Measurements from ENCODE around the gene CIC. TPM values are rescaled to one million over a fixed set of nuclear protein-coding genes. Genes with fewer than 3 reads are reported as not detected.
A peak's percentile ranks its signal among the peaks of the same experiment; 100 is the strongest.
"Not testable (repeated sequence)": the region's sequence is repeated elsewhere in the genome, so short reads cannot be mapped to it uniquely, and the experiment has no call there.

The CIC gene
- total RNA-seq, 1 experiment from 2014 or later, result 25.0 TPM

DNA sequence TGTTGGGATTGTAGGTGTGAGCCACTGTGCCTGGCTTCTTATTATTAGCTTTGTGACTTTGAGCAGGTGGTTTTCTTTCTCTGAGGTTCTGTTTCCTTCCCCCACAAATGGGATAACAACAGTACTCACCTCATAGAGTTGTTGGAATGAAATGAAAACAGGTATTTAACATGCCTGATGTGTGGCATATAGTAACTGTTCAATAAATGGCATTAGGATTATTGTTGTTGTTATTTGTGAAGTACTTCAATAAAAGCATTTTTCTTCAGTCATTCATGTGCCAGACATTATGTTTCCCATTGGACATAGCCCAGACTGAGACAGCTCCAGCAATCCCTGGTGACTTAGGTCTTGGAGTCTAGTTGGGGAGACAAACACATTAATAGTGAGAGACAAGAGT, 57.9 kb downstream of the CIC start:
- no peak overlapping the region; the same call in 1 of the 2 replicates for H3K27ac ChIP-seq (ENCODE audit: low read length)
- H3K9me2 ChIP-seq (replicated peaks; ENCODE audit: insufficient read depth, low read length), result no peaks in the 10 kb centered on the region
- no peak for DNase-seq
- H3K36me3 ChIP-seq (ENCODE audit: insufficient read depth, low read length), result no peaks in the 10 kb centered on the region
- peak overlapping the region; percentile 88 for H3K4me3 ChIP-seq (ENCODE audit: low read length)
- peaks cover 57% of the 10 kb centered on the region for H3K79me2 ChIP-seq (ENCODE audit: low read length)
- H3K9ac ChIP-seq (ENCODE audit: low read length), result peak overlapping the region; percentile 93
- peak overlapping the region; percentile 82 for H3K4me2 ChIP-seq (ENCODE audit: low read depth, low read length, poor library complexity, severe bottlenecking)
- no peaks in the 10 kb centered on the region for H3K27me3 ChIP-seq (ENCODE audit: low read length)
- no peak overlapping the region for H2AFZ ChIP-seq (ENCODE audit: low read length)
- no peaks in the 10 kb centered on the region for H3K9me3 ChIP-seq (ENCODE audit: low read length)
- H4K20me1 ChIP-seq (ENCODE audit: insufficient read depth, low read depth, low read length), result no peaks in the 10 kb centered on the region
- peaks cover 36% of the 10 kb centered on the region for H3K4me1 ChIP-seq (ENCODE audit: low read length)

DNA sequence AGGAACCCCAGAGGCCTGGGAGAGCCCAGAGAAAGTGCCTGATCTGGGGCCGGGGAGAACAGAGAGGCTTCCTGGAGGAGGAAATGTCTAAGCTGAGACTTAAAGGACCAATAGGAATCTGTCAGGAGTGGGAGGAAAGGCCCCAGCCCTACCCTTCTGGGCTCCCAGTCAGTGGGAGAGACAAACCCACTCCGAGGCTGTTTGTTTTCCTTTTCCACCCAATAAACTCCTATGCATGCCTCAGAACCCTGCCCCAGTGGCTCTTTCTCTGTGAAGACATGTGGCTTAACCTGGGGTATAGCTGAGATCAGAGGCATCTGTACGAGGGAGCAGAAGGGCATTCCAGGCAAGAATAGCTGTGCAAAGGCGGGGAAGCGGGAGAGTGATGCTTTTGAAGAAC, 58.3 kb downstream of the CIC start:
- Histone ChIP-seq H3K9me2 (replicated peaks; ENCODE audit: insufficient read depth, low read length) (no peaks in the 10 kb centered on the region), H3K27ac (ENCODE audit: low read length) (no peak overlapping the region), H3K27me3 (ENCODE audit: low read length) (no peaks in the 10 kb centered on the region), H3K9me3 (ENCODE audit: low read length) (no peaks in the 10 kb centered on the region), H3K36me3 (ENCODE audit: insufficient read depth, low read length) (no peaks in the 10 kb centered on the region), H3K4me3 (ENCODE audit: low read length) (peak overlapping the region; percentile 88), H3K79me2 (ENCODE audit: low read length) (peaks cover 57% of the 10 kb centered on the region), H4K20me1 (ENCODE audit: insufficient read depth, low read depth, low read length) (no peaks in the 10 kb centered on the region), H3K4me2 (ENCODE audit: low read depth, low read length, poor library complexity, severe bottlenecking) (peak overlapping the region; percentile 82), H3K4me1 (ENCODE audit: low read length) (peaks cover 36% of the 10 kb centered on the region), H3K9ac (ENCODE audit: low read length) (peak overlapping the region; percentile 93), H2AFZ (ENCODE audit: low read length) (no peak overlapping the region)
- no peak for DNase-seq

DNA sequence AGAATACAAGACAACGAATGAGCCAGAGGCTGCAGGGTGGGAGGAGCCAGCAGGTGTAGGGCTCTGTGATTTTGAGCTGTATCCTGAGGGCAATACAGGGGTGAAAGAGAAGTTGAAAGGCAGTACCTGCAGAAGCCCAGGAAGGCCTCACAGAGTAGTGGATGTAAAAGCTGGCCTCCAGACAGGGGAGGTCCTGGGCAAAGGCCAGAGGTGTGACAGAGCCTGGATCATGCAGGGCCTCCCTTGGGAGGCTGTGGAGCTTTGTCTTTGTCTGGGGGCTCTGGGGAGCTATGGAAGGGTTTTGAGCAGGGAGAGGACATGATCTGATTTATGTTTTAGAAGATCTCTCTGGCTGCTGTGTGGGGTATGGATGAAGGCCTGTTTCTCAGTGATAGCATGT, 59.1 kb downstream of the CIC start:
- Histone ChIP-seq H3K9me2 (replicated peaks; ENCODE audit: insufficient read depth, low read length) (no peaks in the 10 kb centered on the region), H3K9me3 (ENCODE audit: low read length) (no peaks in the 10 kb centered on the region), H3K27ac (ENCODE audit: low read length) (no peak overlapping the region), H3K79me2 (ENCODE audit: low read length) (peaks cover 57% of the 10 kb centered on the region), H3K36me3 (ENCODE audit: insufficient read depth, low read length) (no peaks in the 10 kb centered on the region), H3K4me3 (ENCODE audit: low read length) (no peak overlapping the region), H4K20me1 (ENCODE audit: insufficient read depth, low read depth, low read length) (no peaks in the 10 kb centered on the region), H3K9ac (ENCODE audit: low read length) (peak overlapping the region; percentile 43), H3K4me1 (ENCODE audit: low read length) (peaks cover 36% of the 10 kb centered on the region), H3K27me3 (ENCODE audit: low read length) (no peaks in the 10 kb centered on the region), H2AFZ (ENCODE audit: low read length) (no peak overlapping the region), H3K4me2 (ENCODE audit: low read depth, low read length, poor library complexity, severe bottlenecking) (peak overlapping the region; percentile 82)
- DNase-seq, result no peak

- Histone ChIP-seq H3K4me1 (ENCODE audit: low read length) (peaks cover 36% of the 10 kb centered on the region), H3K9ac (ENCODE audit: low read length) (no peak overlapping the region), H3K36me3 (ENCODE audit: insufficient read depth, low read length) (no peaks in the 10 kb centered on the region), H4K20me1 (ENCODE audit: insufficient read depth, low read depth, low read length) (no peaks in the 10 kb centered on the region), H2AFZ (ENCODE audit: low read length) (no peak overlapping the region), H3K9me3 (ENCODE audit: low read length) (no peaks in the 10 kb centered on the region), H3K27me3 (ENCODE audit: low read length) (no peaks in the 10 kb centered on the region), H3K4me3 (ENCODE audit: low read length) (no peak overlapping the region), H3K4me2 (ENCODE audit: low read depth, low read length, poor library complexity, severe bottlenecking) (no peak overlapping the region), H3K27ac (ENCODE audit: low read length) (no peak overlapping the region), H3K79me2 (ENCODE audit: low read length) (peaks cover 57% of the 10 kb centered on the region), H3K9me2 (replicated peaks; ENCODE audit: insufficient read depth, low read length) (no peaks in the 10 kb centered on the region)
- DNase-seq, result no peak
Measured at GRCh38 chr19:42328854-42329253, 59.8 kb downstream of the CIC start.

DNA sequence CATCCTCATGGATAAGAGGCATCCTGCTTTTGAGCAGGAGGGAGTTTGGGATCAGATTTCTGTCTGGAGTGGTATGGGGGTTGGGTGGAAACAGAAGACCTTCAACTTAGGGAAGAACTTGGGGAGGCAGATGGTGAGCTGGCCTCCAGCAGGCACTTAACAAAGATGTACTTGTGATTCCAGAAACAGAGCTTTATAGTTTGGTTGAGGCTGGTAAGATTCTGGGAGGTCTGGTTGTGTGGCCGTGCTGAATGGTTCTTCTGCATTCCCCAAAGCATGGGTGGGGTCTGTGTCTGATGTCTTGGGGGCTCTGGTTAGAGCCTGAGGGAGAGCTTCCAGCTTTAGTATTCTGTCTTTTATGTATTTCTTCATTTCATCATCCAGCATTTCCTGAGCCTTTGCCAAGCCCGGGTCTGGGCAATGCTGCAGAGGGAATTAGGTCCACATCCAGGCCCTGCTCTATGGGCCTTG, 61.2 kb downstream of the CIC start:
- Histone ChIP-seq H3K27ac (ENCODE audit: low read length) (no peak overlapping the region), H3K4me1 (ENCODE audit: low read length) (peaks cover 25% of the 10 kb centered on the region), H3K9ac (ENCODE audit: low read length) (no peak overlapping the region), H3K9me3 (ENCODE audit: low read length) (no peaks in the 10 kb centered on the region), H3K36me3 (ENCODE audit: insufficient read depth, low read length) (no peaks in the 10 kb centered on the region), H3K9me2 (replicated peaks; ENCODE audit: insufficient read depth, low read length) (no peaks in the 10 kb centered on the region), H3K79me2 (ENCODE audit: low read length) (peaks cover 57% of the 10 kb centered on the region), H2AFZ (ENCODE audit: low read length) (no peak overlapping the region), H3K4me2 (ENCODE audit: low read depth, low read length, poor library complexity, severe bottlenecking) (no peak overlapping the region), H4K20me1 (ENCODE audit: insufficient read depth, low read depth, low read length) (no peaks in the 10 kb centered on the region), H3K27me3 (ENCODE audit: low read length) (no peaks in the 10 kb centered on the region), H3K4me3 (ENCODE audit: low read length) (no peak overlapping the region)
- DNase-seq, result no peak

DNA sequence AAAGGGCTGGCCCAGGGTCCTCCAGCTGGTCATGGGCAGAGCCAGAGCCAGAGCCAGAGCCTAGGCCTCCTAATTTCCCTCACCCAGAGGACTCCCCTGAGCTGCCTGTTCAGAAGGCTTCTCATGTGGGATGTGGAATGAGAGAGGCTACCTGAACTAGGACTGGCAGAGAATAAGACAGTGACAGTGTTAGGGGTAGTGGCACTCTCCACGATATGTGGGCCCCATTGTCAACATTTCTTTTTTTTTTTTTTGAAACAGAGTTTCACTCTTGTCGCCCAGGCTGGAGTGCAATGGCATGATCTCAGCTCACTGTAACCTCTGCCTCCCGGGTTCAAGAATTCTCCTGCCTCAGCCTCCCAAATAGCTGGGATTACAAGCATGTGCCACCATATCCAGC, 62.3 kb downstream of the CIC start:
- H3K9ac ChIP-seq (ENCODE audit: low read length); H3K27me3 ChIP-seq (ENCODE audit: low read length); H3K9me2 ChIP-seq (replicated peaks; ENCODE audit: insufficient read depth, low read length); H3K27ac ChIP-seq (ENCODE audit: low read length); H3K4me2 ChIP-seq (ENCODE audit: low read depth, low read length, poor library complexity, severe bottlenecking); H4K20me1 ChIP-seq (ENCODE audit: insufficient read depth, low read depth, low read length); H3K4me3 ChIP-seq (ENCODE audit: low read length); H2AFZ ChIP-seq (ENCODE audit: low read length); DNase-seq; H3K36me3 ChIP-seq (ENCODE audit: insufficient read depth, low read length); H3K9me3 ChIP-seq (ENCODE audit: low read length): not testable (repeated sequence)
- peaks cover 49% of the 10 kb centered on the region for H3K79me2 ChIP-seq (ENCODE audit: low read length)
- peaks cover 24% of the 10 kb centered on the region for H3K4me1 ChIP-seq (ENCODE audit: low read length)

- no peak for DNase-seq
- no peak overlapping the region for H3K4me2 ChIP-seq (ENCODE audit: low read depth, low read length, poor library complexity, severe bottlenecking)
- peaks cover 42% of the 10 kb centered on the region for H3K79me2 ChIP-seq (ENCODE audit: low read length)
- no peaks in the 10 kb centered on the region for H4K20me1 ChIP-seq (ENCODE audit: insufficient read depth, low read depth, low read length)
- peaks cover 17% of the 10 kb centered on the region for H3K4me1 ChIP-seq (ENCODE audit: low read length)
- no peaks in the 10 kb centered on the region for H3K9me2 ChIP-seq (replicated peaks; ENCODE audit: insufficient read depth, low read length)
- no peak overlapping the region for H2AFZ ChIP-seq (ENCODE audit: low read length)
- no peak overlapping the region for H3K27ac ChIP-seq (ENCODE audit: low read length)
- H3K9me3 ChIP-seq (ENCODE audit: low read length), result no peaks in the 10 kb centered on the region
- no peak overlapping the region for H3K9ac ChIP-seq (ENCODE audit: low read length)
- no peaks in the 10 kb centered on the region for H3K27me3 ChIP-seq (ENCODE audit: low read length)
- no peak overlapping the region for H3K4me3 ChIP-seq (ENCODE audit: low read length)
- peaks cover 7% of the 10 kb centered on the region; the same call in 1 of the 2 replicates for H3K36me3 ChIP-seq (ENCODE audit: insufficient read depth, low read length)
Measured at GRCh38 chr19:42332059-42332458, 63.0 kb downstream of the CIC start.

DNA sequence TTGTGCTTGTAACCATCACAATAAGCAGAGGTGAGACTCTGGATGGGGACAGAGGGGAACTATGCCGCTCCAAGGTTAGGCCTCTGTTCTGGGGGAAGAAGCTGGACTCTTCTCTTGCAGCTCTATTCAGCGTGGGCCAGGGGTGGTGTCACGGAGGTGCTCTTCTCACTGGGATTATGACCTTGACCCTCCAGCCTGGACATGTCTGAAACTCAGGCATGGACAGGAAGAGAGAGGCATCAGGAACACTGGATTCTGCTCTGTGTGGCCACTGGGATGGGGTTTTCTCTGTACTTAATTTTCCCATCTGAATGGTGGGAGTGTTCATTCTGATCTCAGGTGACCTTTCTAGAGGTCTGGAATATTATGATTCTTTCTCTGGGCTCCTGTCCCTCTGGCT, 64.0 kb downstream of the CIC start:
- no peak overlapping the region for H3K4me2 ChIP-seq (ENCODE audit: low read depth, low read length, poor library complexity, severe bottlenecking)
- H3K79me2 ChIP-seq (ENCODE audit: low read length), result peaks cover 32% of the 10 kb centered on the region
- H4K20me1 ChIP-seq (ENCODE audit: insufficient read depth, low read depth, low read length), result no peaks in the 10 kb centered on the region
- no peaks in the 10 kb centered on the region for H3K27me3 ChIP-seq (ENCODE audit: low read length)
- no peaks in the 10 kb centered on the region for H3K9me2 ChIP-seq (replicated peaks; ENCODE audit: insufficient read depth, low read length)
- H3K9ac ChIP-seq (ENCODE audit: low read length), result no peak overlapping the region
- peaks cover 7% of the 10 kb centered on the region; the same call in 1 of the 2 replicates for H3K36me3 ChIP-seq (ENCODE audit: insufficient read depth, low read length)
- no peaks in the 10 kb centered on the region for H3K9me3 ChIP-seq (ENCODE audit: low read length)
- no peak overlapping the region for H3K4me3 ChIP-seq (ENCODE audit: low read length)
- H3K27ac ChIP-seq (ENCODE audit: low read length), result no peak overlapping the region
- H3K4me1 ChIP-seq (ENCODE audit: low read length), result peaks cover 7% of the 10 kb centered on the region
- DNase-seq, result no peak
- no peak overlapping the region for H2AFZ ChIP-seq (ENCODE audit: low read length)

Data from Karpas-422 (cell line).